A673 (cell line): ENCODE measurements around the gene FOXC1. TPM values are rescaled to one million over a fixed set of nuclear protein-coding genes. Genes with fewer than 3 reads are reported as not detected.

ENCODE experiments used
- BruUV-seq: library from RNA; stranded (reverse); fragments of 400-500 nt; replicated peaks from 2 replicates; lab custom pipeline; 2021; lab: Mats Ljungman, UMichigan
- CTCF ChIA-PET: fragments of 300-600 bp; sonication (Branson Sonifier 250); formaldehyde crosslinking; loops from one replicate; lab custom pipeline; 2022; ENCODE audit warnings: antibody characterized with exemption; lab: Charles Lee
- POLR2A ChIA-PET: fragments of 300-600 bp; sonication (Branson Sonifier 250); formaldehyde crosslinking; loops from one replicate; lab custom pipeline; 2022; ENCODE audit warnings: antibody characterized with exemption; ENCODE audit not compliant: low non-redundant PET; lab: Charles Lee
- DNase-seq: peaks from one replicate; pipeline ENCODE4 v3.0.0-alpha.2; 2015; ENCODE audit warnings: low spot score
- H3K27ac ChIP-seq: fragments of 200-600 bp; sonication (generic); 2 replicates; pipeline ENCODE4 v1.5.1; 2016; ENCODE audit warnings: mixed run types, low read depth, mild to moderate bottlenecking, mixed read lengths, antibody characterized with exemption, low read length; ENCODE audit not compliant: poor library complexity, severe bottlenecking
- H3K27me3 ChIP-seq: fragments of 200-600 bp; sonication (generic); replicated peaks from 2 replicates; pipeline ENCODE4 v1.6.1; 2017; ENCODE audit warnings: mixed run types, low read depth, mild to moderate bottlenecking, mixed read lengths, antibody characterized with exemption, low read length; ENCODE audit not compliant: insufficient read depth, poor library complexity
- H3K36me3 ChIP-seq: fragments of 200-600 bp; sonication (generic); 2 replicates; pipeline ENCODE4 v1.6.1; 2016; ENCODE audit warnings: mixed run types, mild to moderate bottlenecking, mixed read lengths, antibody characterized with exemption, low read length; ENCODE audit not compliant: insufficient read depth, poor library complexity, severe bottlenecking
- H3K4me1 ChIP-seq: fragments of 200-600 bp; sonication (generic); 2 replicates; pipeline ENCODE4 v1.6.1; 2017; ENCODE audit warnings: mixed run types, mild to moderate bottlenecking, mixed read lengths, antibody characterized with exemption, low read length; ENCODE audit not compliant: insufficient read depth, poor library complexity, severe bottlenecking
- H3K4me3 ChIP-seq: fragments of 200-600 bp; sonication (generic); 2 replicates; pipeline ENCODE4 v1.5.1; 2016; ENCODE audit warnings: low read depth, mixed run types, mild to moderate bottlenecking, mixed read lengths, low read length; ENCODE audit not compliant: poor library complexity, severe bottlenecking
- H3K9me3 ChIP-seq: fragments of 200-600 bp; sonication (generic); 2 replicates; pipeline ENCODE4 v1.6.1; 2016; ENCODE audit warnings: mixed run types, low read depth, mild to moderate bottlenecking, mixed read lengths, antibody characterized with exemption, low read length; ENCODE audit not compliant: poor library complexity, severe bottlenecking
- EZH2 ChIP-seq: fragments of 200-600 bp; sonication (generic); IDR thresholded peaks from 2 replicates; pipeline ENCODE4 v1.6.1; 2017; ENCODE audit warnings: borderline replicate concordance, low read depth, mild to moderate bottlenecking, mixed read lengths, antibody characterized with exemption, low read length; ENCODE audit not compliant: poor library complexity, severe bottlenecking
- intact Hi-C: fragments of 100-400 bp; cut with micrococcal nuclease; formaldehyde crosslinking; loops from one replicate; pipeline ENCODE4 v1.10.0; 2022; ENCODE audit not compliant: unreplicated experiment
- total RNA-seq: library from RNA; stranded (reverse); gene quantifications from 2 replicates; pipeline ENCODE4 v1.2.3, GENCODE V29; 2021
- TF ChIP-seq, protein P1 (sequence below): fragments of 300-800, 200-600 bp; sonication (generic); conservative IDR thresholded peaks from 2 replicates; pipeline ENCODE4 v1.5.1; 2017; ENCODE audit warnings: low read depth, mild to moderate bottlenecking, antibody characterized with exemption, low read length, moderate library complexity, mixed read lengths

FOXC1 gene
- total RNA-seq, 1 experiment from 2014 or later = 0.49 TPM

DNA sequence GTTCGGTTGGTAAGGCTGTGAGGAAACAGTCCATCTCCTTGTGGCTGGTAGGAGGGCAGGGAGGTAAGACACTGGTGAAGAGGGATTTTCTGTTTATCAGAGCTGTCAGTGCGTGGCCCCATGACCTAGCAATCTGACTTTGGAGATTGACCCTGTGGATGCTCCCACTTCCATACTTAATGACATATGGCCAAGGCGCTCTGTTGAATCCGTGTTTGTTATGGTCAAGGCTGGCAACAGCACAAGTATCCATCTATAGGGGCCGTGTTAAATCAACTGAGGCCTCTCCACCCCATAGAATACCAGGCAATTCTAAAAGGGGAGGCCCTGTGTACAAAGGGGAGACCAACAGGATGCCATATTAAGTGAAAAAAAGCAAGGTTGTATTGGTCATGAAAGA lies 25.6 kb upstream of the FOXC1 start:
- Histone ChIP-seq H3K36me3 (no peaks in the 10 kb centered on the region), H3K4me1 (no peaks in the 10 kb centered on the region), H3K27me3 (peaks cover 16% of the 10 kb centered on the region), H3K4me3 (no peak overlapping the region), H3K27ac (no peak overlapping the region), H3K9me3 (no peaks in the 10 kb centered on the region)
- no peak for TF ChIP-seq EZH2
- TF ChIP-seq, protein P1, sequence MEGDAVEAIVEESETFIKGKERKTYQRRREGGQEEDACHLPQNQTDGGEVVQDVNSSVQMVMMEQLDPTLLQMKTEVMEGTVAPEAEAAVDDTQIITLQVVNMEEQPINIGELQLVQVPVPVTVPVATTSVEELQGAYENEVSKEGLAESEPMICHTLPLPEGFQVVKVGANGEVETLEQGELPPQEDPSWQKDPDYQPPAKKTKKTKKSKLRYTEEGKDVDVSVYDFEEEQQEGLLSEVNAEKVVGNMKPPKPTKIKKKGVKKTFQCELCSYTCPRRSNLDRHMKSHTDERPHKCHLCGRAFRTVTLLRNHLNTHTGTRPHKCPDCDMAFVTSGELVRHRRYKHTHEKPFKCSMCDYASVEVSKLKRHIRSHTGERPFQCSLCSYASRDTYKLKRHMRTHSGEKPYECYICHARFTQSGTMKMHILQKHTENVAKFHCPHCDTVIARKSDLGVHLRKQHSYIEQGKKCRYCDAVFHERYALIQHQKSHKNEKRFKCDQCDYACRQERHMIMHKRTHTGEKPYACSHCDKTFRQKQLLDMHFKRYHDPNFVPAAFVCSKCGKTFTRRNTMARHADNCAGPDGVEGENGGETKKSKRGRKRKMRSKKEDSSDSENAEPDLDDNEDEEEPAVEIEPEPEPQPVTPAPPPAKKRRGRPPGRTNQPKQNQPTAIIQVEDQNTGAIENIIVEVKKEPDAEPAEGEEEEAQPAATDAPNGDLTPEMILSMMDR = no peak
- intact Hi-C loops = no loop called here
- no peak for DNase-seq
- CTCF ChIA-PET = no interaction called here
- POLR2A ChIA-PET = no interaction called here
- BruUV-seq = no TSS peak

DNA sequence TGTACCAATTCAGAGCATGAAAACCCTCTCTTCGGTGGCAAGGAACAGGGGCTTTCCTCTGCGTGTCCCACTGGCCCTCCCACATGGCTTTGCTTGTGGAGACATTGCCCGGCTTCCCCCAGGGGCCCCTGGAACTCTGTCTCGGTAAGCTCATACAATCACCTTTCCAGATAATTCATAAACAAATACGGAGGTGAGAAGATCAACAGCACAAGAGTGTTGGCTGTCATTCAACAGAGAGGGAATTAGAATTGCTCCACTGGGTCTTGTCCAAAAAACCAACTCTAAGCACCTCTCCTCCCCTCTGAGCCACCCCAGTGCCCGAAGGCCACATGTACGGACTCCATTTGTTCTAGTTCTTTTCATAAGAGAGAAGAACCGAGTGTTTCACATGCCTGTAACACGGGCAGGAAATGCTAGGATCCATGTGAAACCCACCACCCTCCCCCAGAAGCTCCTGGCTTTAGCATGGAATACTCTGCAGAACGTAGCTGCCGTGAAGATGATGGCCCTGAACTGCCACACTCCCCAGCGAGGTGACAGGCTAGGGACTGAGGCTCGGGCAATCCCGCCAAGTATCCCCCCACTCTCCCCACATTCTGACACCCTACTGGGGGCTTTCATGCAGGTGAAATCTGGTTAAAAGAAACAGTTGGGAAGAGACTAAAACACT lies 24.6 kb upstream of the FOXC1 start:
- Histone ChIP-seq H3K27me3 (peaks cover 26% of the 10 kb centered on the region), H3K36me3 (no peaks in the 10 kb centered on the region), H3K9me3 (no peaks in the 10 kb centered on the region), H3K4me3 (no peak overlapping the region), H3K27ac (no peak overlapping the region), H3K4me1 (no peaks in the 10 kb centered on the region)
- intact Hi-C loops = no loop called here
- no peak for TF ChIP-seq EZH2
- TF ChIP-seq, protein P1 = no peak
- no TSS peak for BruUV-seq
- ChIA-PET CTCF (no interaction called here), POLR2A (no interaction called here)
- DNase-seq = no peak

DNA sequence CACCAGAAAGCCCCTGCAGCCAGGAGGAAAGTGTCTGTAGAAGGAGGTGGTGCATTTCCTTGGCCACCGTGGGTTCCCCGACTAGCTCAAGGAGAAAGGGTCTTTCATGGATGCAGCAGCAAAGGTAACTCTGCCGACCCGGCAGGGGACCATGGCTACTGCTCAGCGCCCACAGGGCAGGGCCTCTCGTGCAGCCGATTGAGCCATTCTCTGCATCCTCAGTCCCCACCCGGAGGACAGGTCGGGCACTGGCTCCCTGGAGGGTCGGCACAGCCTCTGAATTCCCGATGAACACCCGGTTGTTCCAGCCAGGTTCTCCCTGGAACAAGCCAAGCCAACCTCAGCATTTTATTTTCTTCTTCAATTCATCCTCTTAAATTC lies 24.1 kb upstream of the FOXC1 start:
- Histone ChIP-seq H3K36me3 (no peaks in the 10 kb centered on the region), H3K4me1 (no peaks in the 10 kb centered on the region), H3K27me3 (peaks cover 31% of the 10 kb centered on the region), H3K4me3 (no peak overlapping the region), H3K27ac (no peak overlapping the region), H3K9me3 (no peaks in the 10 kb centered on the region)
- TF ChIP-seq EZH2 = no peak
- TF ChIP-seq, protein P1 = no peak
- no peak for DNase-seq
- ChIA-PET POLR2A (no interaction called here), CTCF (no interaction called here)
- intact Hi-C loops = no loop called here
- BruUV-seq = no TSS peak
